HepG2 (cell line): ENCODE results near the gene RPS5. TPM values are rescaled to one million over a fixed set of nuclear protein-coding genes. Genes with fewer than 3 reads are reported as not detected.

Source experiments
- DMTF1 ChIP-seq: sonication (generic); formaldehyde crosslinking; IDR thresholded peaks from 2 replicates; pipeline ENCODE4 v1.4.0; 2020; ENCODE audit warnings: mild to moderate bottlenecking, missing genetic modification reagents
- ELF4 ChIP-seq: sonication (generic); formaldehyde crosslinking; IDR thresholded peaks from 2 replicates; pipeline ENCODE4 v1.5.0; 2020; ENCODE audit warnings: missing genetic modification reagents, mild to moderate bottlenecking, moderate library complexity, borderline replicate concordance
- KDM5A ChIP-seq: fragments of 200-600 bp; sonication (generic); IDR thresholded peaks from 2 replicates; pipeline ENCODE4 v1.7.0; 2018; ENCODE audit warnings: antibody characterized with exemption, mild to moderate bottlenecking, low read length, borderline replicate concordance
- KLF9 ChIP-seq: IDR thresholded peaks from 2 replicates; pipeline ENCODE4 v1.6.1; 2016; ENCODE audit warnings: low read depth
- MAZ ChIP-seq, 2 experiments: sonication (generic) in 1 of 2; formaldehyde crosslinking in 1 of 2; IDR thresholded peaks; 2 replicates each; pipeline versions ENCODE4 v1.5.0 to v1.6.1; 2012 to 2020; ENCODE audit warnings: low read depth in 2 of 2, mild to moderate bottlenecking in 2 of 2, borderline replicate concordance in 1 of 2, improper control_type of control experiment in 1 of 2, low read length in 1 of 2, missing genetic modification reagents in 1 of 2, moderate library complexity in 1 of 2
- THYN1 ChIP-seq: sonication (generic); formaldehyde crosslinking; IDR thresholded peaks from 2 replicates; pipeline ENCODE4 v1.8.1; 2023; ENCODE audit warnings: low read depth, mild to moderate bottlenecking, moderate library complexity, missing genetic modification reagents, borderline replicate concordance
- ZBTB2 ChIP-seq: sonication (generic); formaldehyde crosslinking; IDR thresholded peaks from 2 replicates; pipeline ENCODE4 v1.8.0; 2022; ENCODE audit warnings: low read depth, missing genetic modification reagents
- ZNF136 ChIP-seq: sonication (generic); formaldehyde crosslinking; IDR thresholded peaks from 2 replicates; pipeline ENCODE4 v1.8.1; 2022; ENCODE audit warnings: low read depth, mild to moderate bottlenecking, moderate library complexity, missing genetic modification reagents
- ZNF20 ChIP-seq: sonication (generic); formaldehyde crosslinking; IDR thresholded peaks from 2 replicates; pipeline ENCODE4 v1.4.0; 2020; ENCODE audit warnings: mild to moderate bottlenecking, moderate library complexity, missing genetic modification reagents
- ZNF354B ChIP-seq: sonication (generic); formaldehyde crosslinking; IDR thresholded peaks from 2 replicates; pipeline ENCODE4 v1.8.0; 2022; ENCODE audit warnings: mild to moderate bottlenecking, missing genetic modification reagents
- ZNF614 ChIP-seq: IDR thresholded peaks from 2 replicates; pipeline ENCODE4 v1.6.1; 2018; ENCODE audit warnings: missing biosample characterization, missing genetic modification reagents, inconsistent platforms, borderline replicate concordance
- ZNF788 ChIP-seq: sonication (generic); formaldehyde crosslinking; IDR thresholded peaks from 2 replicates; pipeline ENCODE4 v1.5.0; 2020; ENCODE audit warnings: mild to moderate bottlenecking, missing genetic modification reagents, borderline replicate concordance
- ZNF883 ChIP-seq: sonication (generic); formaldehyde crosslinking; IDR thresholded peaks from 2 replicates; pipeline ENCODE4 v1.5.1; 2020; ENCODE audit warnings: mild to moderate bottlenecking, missing genetic modification reagents; ENCODE audit errors: not compliant biosample characterization
- ZSCAN30 ChIP-seq: sonication (generic); formaldehyde crosslinking; IDR thresholded peaks from 2 replicates; pipeline ENCODE4 v1.5.0; 2020; ENCODE audit warnings: mild to moderate bottlenecking, missing genetic modification reagents
- polyA plus RNA-seq, 8 experiments: library from polyadenylated mRNA; depleted of rRNA in 3 of 8; stranded (reverse) in 7 of 8; unstranded in 1 of 8; fragments of >200 nt; fragmentation: Illumina TruSeq in 4 of 8; extraction: Trizol in 4 of 8; gene quantifications; 2 replicates each; pipeline versions ENCODE4 v1.2.1 to v1.2.3, GENCODE V29; 2011 to 2016; ENCODE audit warnings: low read depth in 4 of 8, missing spikeins in 1 of 8, mixed read lengths in 1 of 8; ENCODE audit not compliant: insufficient read depth in 1 of 8
- total RNA-seq, 5 experiments: library from RNA; depleted of rRNA; stranded (reverse); fragments of >200 nt; fragmentation: Illumina TruSeq; extraction: Trizol; gene quantifications; 2 replicates each; pipeline ENCODE4 v1.2.3, GENCODE V29; 2016; ENCODE audit warnings: low read depth in 1 of 5
- TF ChIP-seq, protein P1 (sequence below): sonication (generic); formaldehyde crosslinking; conservative IDR thresholded peaks from 2 replicates; pipeline ENCODE4 v1.4.0; 2020; ENCODE audit warnings: missing genetic modification reagents
- TF ChIP-seq, protein P2 (sequence below): sonication (generic); formaldehyde crosslinking; IDR thresholded peaks from 2 replicates; pipeline ENCODE4 v1.4.0; 2020; ENCODE audit warnings: missing genetic modification reagents

RPS5 gene
- total and polyA plus RNA-seq, 2 of the 13 experiments (the other 11 are each of a cell fraction or from before 2014, with no cell fraction given), result 1,544 to 4,408 TPM

- TF ChIP-seq ZBTB2 (CRISPR knock-in tag) (peak; percentile 90), ZNF614 (CRISPR knock-in tag) (peak; percentile 90; the same call in 1 of the 2 replicates), ZNF354B (CRISPR knock-in tag) (no peak), DMTF1 (CRISPR knock-in tag) (no peak; the same call in 1 of the 2 replicates), THYN1 (no peak), ZNF788 (CRISPR knock-in tag) (peak; percentile 90), ZNF136 (CRISPR knock-in tag) (no peak), KDM5A (peak; percentile 97), ZNF20 (CRISPR knock-in tag) (no peak), MAZ (IDR thresholded peaks at IDR 0.05; ENCODE audit: borderline replicate concordance, low read depth, low read length) (peak; percentile 91), MAZ (CRISPR knock-in tag; IDR thresholded peaks at IDR 0.05; ENCODE audit: low read depth) (peak; percentile 89; the same call in 1 of the 2 replicates), ZSCAN30 (CRISPR knock-in tag) (peak; percentile 93; the same call in 1 of the 2 replicates), KLF9 (CRISPR knock-in tag) (no peak), ZNF883 (CRISPR knock-in tag) (peak; percentile 85), ELF4 (CRISPR knock-in tag) (peak; percentile 80)
- TF ChIP-seq, protein P1, sequence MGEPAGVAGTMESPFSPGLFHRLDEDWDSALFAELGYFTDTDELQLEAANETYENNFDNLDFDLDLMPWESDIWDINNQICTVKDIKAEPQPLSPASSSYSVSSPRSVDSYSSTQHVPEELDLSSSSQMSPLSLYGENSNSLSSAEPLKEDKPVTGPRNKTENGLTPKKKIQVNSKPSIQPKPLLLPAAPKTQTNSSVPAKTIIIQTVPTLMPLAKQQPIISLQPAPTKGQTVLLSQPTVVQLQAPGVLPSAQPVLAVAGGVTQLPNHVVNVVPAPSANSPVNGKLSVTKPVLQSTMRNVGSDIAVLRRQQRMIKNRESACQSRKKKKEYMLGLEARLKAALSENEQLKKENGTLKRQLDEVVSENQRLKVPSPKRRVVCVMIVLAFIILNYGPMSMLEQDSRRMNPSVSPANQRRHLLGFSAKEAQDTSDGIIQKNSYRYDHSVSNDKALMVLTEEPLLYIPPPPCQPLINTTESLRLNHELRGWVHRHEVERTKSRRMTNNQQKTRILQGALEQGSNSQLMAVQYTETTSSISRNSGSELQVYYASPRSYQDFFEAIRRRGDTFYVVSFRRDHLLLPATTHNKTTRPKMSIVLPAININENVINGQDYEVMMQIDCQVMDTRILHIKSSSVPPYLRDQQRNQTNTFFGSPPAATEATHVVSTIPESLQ, result 0 out of 2 replicates have a peak, but pooled peaks have one; percentile 37
- TF ChIP-seq, protein P2, sequence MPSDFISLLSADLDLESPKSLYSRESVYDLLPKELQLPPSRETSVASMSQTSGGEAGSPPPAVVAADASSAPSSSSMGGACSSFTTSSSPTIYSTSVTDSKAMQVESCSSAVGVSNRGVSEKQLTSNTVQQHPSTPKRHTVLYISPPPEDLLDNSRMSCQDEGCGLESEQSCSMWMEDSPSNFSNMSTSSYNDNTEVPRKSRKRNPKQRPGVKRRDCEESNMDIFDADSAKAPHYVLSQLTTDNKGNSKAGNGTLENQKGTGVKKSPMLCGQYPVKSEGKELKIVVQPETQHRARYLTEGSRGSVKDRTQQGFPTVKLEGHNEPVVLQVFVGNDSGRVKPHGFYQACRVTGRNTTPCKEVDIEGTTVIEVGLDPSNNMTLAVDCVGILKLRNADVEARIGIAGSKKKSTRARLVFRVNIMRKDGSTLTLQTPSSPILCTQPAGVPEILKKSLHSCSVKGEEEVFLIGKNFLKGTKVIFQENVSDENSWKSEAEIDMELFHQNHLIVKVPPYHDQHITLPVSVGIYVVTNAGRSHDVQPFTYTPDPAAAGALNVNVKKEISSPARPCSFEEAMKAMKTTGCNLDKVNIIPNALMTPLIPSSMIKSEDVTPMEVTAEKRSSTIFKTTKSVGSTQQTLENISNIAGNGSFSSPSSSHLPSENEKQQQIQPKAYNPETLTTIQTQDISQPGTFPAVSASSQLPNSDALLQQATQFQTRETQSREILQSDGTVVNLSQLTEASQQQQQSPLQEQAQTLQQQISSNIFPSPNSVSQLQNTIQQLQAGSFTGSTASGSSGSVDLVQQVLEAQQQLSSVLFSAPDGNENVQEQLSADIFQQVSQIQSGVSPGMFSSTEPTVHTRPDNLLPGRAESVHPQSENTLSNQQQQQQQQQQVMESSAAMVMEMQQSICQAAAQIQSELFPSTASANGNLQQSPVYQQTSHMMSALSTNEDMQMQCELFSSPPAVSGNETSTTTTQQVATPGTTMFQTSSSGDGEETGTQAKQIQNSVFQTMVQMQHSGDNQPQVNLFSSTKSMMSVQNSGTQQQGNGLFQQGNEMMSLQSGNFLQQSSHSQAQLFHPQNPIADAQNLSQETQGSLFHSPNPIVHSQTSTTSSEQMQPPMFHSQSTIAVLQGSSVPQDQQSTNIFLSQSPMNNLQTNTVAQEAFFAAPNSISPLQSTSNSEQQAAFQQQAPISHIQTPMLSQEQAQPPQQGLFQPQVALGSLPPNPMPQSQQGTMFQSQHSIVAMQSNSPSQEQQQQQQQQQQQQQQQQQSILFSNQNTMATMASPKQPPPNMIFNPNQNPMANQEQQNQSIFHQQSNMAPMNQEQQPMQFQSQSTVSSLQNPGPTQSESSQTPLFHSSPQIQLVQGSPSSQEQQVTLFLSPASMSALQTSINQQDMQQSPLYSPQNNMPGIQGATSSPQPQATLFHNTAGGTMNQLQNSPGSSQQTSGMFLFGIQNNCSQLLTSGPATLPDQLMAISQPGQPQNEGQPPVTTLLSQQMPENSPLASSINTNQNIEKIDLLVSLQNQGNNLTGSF, result peak; percentile 92
These were observed 6.2 kb upstream of the RPS5 start, which contains the start of gene ZNF837 (continued) for GRCh38 chr19:58380662-58381459.
